ENCODE data around the gene UGGT1. TPM values are rescaled to one million over a fixed set of nuclear protein-coding genes. Genes with fewer than 3 reads are reported as not detected.

UGGT1 gene
- 67.9 TPM for total RNA-seq (ENCODE audit: unreplicated experiment)
- long read RNA-seq, partial matches to known transcripts, result 1 of 1 reads
- long read RNA-seq, other reads (novel, unspliced or antisense), result 0 of 1 reads

GRCh38 chr2:128090945-128091725 lies at the start of gene UGGT1:
Gene UGGT1, plus strand, starts transcription at chr2:128091200. Its CDS starts 158 bp downstream, at chr2:128091358.
- Mint-ChIP-seq H3K9me3 (ENCODE audit: unreplicated experiment) (no peaks in the 10 kb centered on the region), H3K4me3 (ENCODE audit: unreplicated experiment) (peak within 1 kb of the TSS; percentile 95), H3K36me3 (ENCODE audit: unreplicated experiment) (no peaks in the 10 kb centered on the region)

DNA sequence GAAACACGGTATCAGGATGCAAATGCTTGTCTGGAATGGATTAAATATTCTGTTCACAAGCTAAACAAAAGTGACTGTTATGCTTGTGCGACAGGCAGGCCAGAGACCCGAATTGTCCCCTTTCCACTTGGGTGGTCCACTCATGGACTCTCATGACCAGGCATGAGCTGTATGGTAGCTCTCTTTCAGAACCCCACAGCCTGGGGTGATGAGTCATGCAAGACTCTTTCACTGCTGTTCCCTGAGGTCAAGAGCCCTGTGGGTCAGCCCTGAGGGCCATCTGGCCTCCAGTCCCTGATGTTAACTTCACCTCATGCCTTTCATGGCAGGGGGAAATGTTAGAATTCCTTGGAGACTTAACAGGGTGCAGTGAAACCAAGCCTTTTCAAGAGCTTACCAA lies 49.4 kb upstream of the UGGT1 start:
- no peak overlapping the region for H3K4me3 Mint-ChIP-seq (ENCODE audit: unreplicated experiment)
- H3K27ac Mint-ChIP-seq (ENCODE audit: unreplicated experiment), result no peak overlapping the region
- no peaks in the 10 kb centered on the region for H3K4me1 Mint-ChIP-seq (ENCODE audit: low read depth, unreplicated experiment)
- DNase-seq, result no peak
- H3K27me3 Mint-ChIP-seq (ENCODE audit: unreplicated experiment), result peaks cover 3% of the 10 kb centered on the region
- H3K9me3 Mint-ChIP-seq (ENCODE audit: unreplicated experiment), result peaks cover 15% of the 10 kb centered on the region
- peaks cover 30% of the 10 kb centered on the region for H3K36me3 Mint-ChIP-seq (ENCODE audit: unreplicated experiment)
- TF ChIP-seq, protein P1, sequence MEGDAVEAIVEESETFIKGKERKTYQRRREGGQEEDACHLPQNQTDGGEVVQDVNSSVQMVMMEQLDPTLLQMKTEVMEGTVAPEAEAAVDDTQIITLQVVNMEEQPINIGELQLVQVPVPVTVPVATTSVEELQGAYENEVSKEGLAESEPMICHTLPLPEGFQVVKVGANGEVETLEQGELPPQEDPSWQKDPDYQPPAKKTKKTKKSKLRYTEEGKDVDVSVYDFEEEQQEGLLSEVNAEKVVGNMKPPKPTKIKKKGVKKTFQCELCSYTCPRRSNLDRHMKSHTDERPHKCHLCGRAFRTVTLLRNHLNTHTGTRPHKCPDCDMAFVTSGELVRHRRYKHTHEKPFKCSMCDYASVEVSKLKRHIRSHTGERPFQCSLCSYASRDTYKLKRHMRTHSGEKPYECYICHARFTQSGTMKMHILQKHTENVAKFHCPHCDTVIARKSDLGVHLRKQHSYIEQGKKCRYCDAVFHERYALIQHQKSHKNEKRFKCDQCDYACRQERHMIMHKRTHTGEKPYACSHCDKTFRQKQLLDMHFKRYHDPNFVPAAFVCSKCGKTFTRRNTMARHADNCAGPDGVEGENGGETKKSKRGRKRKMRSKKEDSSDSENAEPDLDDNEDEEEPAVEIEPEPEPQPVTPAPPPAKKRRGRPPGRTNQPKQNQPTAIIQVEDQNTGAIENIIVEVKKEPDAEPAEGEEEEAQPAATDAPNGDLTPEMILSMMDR (IDR thresholded peaks at IDR 0.05; ENCODE audit: partially characterized antibody, unreplicated experiment), result no peak

More at GRCh38 chr2:128090945-128091725, at the start of gene UGGT1:
- DNase-seq, result peak; percentile 94
- TF ChIP-seq, protein P1 (IDR thresholded peaks at IDR 0.05; ENCODE audit: partially characterized antibody, unreplicated experiment), result no peak
- H3K27ac Mint-ChIP-seq (ENCODE audit: unreplicated experiment), result peak within 1 kb of the TSS; percentile 87
- H3K4me1 Mint-ChIP-seq (ENCODE audit: low read depth, unreplicated experiment), result peaks cover 3% of the 10 kb centered on the region
- H3K27me3 Mint-ChIP-seq (ENCODE audit: unreplicated experiment), result no peaks in the 10 kb centered on the region

- H3K27me3 Mint-ChIP-seq (ENCODE audit: unreplicated experiment), result no peaks in the 10 kb centered on the region
- TF ChIP-seq, protein P1 (IDR thresholded peaks at IDR 0.05; ENCODE audit: partially characterized antibody, unreplicated experiment), result no peak
- no peaks in the 10 kb centered on the region for H3K4me1 Mint-ChIP-seq (ENCODE audit: low read depth, unreplicated experiment)
- H3K36me3 Mint-ChIP-seq (ENCODE audit: unreplicated experiment), result peaks cover 20% of the 10 kb centered on the region
- H3K9me3 Mint-ChIP-seq (ENCODE audit: unreplicated experiment), result peaks cover 9% of the 10 kb centered on the region
- H3K27ac Mint-ChIP-seq (ENCODE audit: unreplicated experiment), result no peak overlapping the region
- no peak overlapping the region for H3K4me3 Mint-ChIP-seq (ENCODE audit: unreplicated experiment)
- no peak for DNase-seq
Observed at GRCh38 chr2:128043041-128043440, 48.0 kb upstream of the UGGT1 start.

GRCh38 chr2:128053331-128053730 lies 37.7 kb upstream of the UGGT1 start:
- H3K4me1 Mint-ChIP-seq (ENCODE audit: low read depth, unreplicated experiment), result no peaks in the 10 kb centered on the region
- TF ChIP-seq, protein P1 (IDR thresholded peaks at IDR 0.05; ENCODE audit: partially characterized antibody, unreplicated experiment), result no peak

More at GRCh38 chr2:128053331-128053730, 37.7 kb upstream of the UGGT1 start:
- peaks cover 6% of the 10 kb centered on the region for H3K9me3 Mint-ChIP-seq (ENCODE audit: unreplicated experiment)
- no peak overlapping the region for H3K4me3 Mint-ChIP-seq (ENCODE audit: unreplicated experiment)
- H3K36me3 Mint-ChIP-seq (ENCODE audit: unreplicated experiment), result peaks cover 8% of the 10 kb centered on the region
- H3K27me3 Mint-ChIP-seq (ENCODE audit: unreplicated experiment), result no peaks in the 10 kb centered on the region
- no peak for DNase-seq
- no peak overlapping the region for H3K27ac Mint-ChIP-seq (ENCODE audit: unreplicated experiment)

All from glutamatergic neuron (in vitro differentiated cells).